NCI-H2107 treated with DMSO at 0.1 percent for 48 hours (cell line): ENCODE data around the gene PXDN.

Source experiments
- DNase-seq: peaks from one replicate; lab custom pipeline; 2025; ENCODE audit not compliant: unreplicated experiment; lab: John Stamatoyannopoulos, UW

Gene PXDN

DNA sequence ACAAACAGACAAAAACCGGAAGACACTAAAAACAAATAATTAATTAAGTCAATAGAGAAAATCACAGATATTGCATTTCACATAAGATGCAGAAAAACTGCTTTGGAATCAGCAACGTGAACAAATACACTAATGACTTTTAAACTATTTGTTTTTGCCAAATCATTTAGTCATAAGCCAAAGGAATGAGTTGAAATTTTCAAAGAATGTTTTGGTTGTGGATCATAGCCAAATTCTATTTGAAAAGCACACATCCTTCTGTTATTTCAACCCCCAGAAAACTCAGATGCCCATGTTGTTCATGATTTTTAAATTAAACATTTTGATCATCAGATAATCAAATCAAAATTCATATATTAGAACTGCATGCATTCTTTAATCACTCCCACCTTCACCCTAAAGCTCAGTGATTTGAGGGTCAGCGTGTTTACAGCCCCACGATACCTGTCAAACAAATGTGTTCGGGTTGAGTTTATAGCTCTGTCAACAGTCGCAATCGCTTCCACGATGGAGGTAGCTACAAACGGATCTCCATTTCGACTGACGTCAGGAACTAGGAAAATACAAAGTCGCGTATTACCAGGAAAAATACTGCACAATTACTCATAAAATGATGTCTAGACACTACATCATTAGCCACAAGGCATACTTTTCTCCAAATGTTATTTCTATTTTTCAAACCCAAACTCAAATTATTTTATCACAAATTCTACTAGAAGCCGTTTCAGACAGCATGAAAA is 90.2 kb downstream of the PXDN start:
- DNase-seq = no peak

DNA sequence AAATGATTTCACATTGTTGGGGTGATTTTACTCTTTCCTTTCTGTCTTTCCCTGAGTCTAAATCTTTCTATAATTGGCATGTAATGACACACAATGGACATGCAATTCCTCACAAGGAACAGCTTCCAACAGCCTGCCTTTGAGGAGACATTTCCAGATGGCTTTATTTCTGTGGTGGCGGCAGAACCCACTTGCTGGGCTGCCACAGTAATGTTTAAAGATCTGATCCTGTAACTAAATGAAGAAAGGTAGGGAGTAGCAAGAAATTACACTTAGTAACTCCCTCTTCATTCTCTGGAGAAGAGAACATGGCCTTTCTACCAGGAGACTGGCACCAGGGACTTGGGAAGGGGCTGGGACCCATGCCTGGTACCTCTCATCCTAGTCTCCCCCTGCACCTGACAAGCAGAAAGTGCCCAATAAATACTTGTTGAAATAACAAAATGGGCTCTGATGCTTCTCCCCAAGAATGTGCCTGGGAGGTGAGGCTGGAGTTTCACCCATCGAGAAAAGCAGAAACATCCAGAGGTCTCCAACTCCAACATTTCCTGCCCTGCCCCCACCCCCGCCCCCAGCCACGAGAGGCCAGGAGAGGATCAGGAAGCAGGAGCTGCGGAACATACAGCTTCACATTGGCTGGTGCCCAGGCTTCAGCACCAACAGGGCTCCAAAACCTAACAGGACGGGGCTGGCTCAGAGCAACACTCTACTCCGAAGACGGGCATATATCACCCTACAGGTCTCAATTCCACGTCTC is 92.1 kb downstream of the PXDN start:
- DNase-seq = no peak

DNA sequence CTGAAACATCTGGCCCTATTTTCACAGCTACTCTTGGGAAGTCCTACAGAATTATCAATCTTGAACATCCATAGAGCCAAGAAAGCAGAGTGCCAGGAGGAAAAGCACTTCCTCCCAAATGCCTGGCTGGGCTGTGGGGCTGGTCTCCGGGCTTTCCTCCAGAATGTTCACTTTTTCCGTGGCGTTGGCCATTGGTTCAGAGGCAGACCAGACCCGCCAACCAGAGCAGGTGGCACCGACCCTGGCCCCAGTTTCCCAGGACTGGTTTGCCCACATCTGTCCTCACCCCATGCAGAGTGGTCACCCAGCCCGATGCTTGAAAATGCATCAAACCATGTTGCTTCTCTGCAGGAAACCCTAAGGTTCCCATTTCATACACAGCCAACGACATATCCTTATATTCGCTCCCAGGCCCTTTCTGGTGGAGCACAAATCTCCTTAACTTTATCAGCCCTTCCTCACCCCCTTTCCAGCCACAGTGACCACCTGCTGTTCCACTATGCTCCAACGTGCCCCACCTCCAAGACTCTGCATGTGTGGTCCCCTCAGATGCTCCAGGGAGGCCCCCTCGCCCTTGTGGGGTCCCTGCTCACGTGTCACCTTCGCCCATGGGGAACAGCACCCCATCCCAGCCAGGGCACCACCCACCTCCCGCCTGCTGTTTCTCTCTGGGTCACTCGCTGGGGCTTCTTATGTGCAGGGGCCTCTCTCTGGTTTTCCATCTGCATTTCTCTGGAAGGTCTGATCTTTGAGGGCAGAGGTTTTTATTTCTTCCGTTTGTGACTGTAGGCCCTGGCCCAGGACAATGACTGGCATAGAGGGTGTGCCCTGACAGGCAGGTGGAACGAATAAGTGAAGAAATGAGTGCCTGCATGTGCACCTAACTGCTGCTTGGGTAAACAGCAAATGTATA is 92.9 kb downstream of the PXDN start:
- no peak for DNase-seq

DNA sequence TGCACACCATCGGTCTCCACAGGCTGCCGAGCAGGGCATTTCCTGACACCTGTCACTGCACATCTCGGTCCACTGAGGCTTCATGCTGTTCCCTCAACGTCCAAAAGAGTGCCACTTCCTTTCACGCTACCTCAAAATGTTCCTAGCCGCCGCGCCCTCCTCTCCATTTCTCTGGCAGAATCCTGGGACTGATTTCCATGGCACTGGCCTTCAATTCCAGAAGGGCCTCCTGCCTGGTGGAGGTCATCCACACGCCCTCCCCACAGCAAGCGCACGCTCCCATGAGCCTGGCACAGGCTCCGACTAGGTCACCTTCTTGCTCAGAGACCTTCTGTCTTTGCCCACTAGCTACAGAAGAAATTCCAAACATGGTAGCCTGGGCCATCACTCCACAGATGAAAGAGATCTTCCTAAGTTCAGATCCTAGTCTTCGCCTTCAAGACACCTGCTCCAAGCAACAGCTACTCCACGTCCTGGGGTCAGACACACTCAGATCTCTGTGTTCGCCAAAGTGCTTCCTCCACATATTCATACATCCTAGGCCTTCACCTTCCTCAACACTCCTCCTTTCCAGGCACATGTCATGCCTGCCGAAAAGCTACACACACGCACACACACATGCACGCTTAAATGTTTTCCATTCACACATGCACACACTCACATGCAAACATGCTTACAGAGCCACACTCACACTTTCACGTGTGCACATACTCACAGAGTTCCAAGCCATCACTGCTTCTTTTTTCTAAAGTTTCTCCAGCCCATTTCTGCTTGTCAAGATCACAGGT is 94.0 kb downstream of the PXDN start:
- no peak for DNase-seq

DNA sequence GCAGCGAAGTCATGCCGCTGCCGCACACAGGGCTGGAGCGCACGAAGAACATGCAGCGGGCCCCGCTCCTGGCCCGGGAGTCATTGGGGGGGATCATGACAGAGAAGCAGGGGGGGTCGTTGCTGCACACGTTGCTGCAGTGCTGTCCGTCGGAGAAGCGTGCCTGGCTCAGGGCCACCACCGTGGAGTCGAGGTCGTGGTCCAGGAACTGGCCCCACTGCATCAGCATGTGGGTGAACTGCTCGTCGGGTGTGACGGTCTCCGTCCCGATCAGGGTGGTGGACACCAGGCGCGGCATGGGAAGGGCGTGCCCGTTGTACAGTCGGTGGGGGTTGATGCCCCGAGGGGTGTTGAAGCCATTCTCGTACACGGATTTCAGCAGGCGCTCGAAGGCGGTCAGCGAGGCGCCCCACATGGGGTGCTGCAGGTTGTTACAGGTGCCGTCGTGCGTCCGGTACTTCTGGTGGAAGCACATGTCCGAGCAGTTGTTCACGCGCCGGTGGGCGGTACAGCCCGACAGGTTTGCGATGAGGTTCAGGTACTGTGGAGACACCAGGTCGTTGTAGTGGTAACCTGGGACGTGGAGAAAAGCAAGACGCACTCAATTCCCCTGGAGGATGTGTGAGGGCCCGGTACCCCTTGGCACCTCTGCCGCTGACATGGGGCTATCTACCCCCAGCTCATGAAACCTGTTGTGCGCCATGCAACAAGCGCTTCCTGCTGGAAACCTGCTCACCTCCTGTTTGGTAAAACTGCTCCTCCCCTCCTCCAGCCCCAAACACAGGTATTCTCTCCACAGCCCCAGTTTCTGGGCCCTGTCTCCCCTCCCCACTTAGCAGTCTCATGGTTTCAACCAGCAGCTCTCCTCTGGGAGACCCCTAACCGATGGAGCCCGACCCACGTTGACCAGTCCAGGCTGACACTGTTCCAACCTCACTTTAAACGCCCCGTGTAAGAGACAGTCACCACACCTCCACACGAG is 94.9 kb downstream of the PXDN start:
- no peak for DNase-seq

DNA sequence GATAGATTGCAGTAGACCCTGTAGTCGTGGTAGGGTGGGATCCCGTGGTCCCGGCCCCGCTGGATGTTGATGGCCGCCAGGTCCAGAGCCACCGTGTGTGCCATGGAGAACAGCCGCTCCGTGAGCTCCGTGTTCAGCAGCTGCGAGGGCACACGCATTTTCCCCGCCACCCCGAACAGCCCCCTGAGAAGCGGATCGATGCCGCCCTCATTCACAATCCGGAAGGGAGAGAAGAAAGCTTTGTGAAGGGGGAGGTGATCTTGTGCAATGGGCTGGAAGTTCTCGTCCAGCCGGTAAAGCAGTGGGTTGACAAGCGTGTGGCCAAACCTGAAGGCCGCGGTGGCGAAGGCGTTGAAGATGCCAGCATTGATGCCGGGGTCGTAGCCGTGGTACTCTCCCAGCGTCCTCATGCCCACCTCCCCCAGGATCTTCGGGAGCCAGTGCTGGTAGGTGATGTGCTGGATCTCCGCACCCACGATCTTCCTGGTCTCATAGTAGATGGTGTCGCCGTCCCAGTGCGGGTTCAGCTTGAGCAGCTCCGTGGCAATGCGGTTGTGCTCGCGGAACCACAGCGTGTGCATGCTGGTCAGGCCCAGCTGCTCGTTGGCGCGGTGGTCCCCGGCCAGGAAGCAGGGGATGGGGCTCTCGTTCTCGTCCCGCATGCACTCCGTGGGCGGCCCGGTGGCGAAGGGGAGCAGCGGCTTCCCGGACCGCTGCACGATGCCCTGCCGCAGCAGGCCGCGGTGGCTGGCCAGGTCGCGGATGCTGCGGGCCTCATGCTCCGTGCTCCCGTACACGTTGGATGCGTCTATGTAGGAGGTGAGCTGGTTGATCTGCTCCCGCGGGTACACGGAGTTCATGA is 95.8 kb downstream of the PXDN start:
- DNase-seq = no peak

DNA sequence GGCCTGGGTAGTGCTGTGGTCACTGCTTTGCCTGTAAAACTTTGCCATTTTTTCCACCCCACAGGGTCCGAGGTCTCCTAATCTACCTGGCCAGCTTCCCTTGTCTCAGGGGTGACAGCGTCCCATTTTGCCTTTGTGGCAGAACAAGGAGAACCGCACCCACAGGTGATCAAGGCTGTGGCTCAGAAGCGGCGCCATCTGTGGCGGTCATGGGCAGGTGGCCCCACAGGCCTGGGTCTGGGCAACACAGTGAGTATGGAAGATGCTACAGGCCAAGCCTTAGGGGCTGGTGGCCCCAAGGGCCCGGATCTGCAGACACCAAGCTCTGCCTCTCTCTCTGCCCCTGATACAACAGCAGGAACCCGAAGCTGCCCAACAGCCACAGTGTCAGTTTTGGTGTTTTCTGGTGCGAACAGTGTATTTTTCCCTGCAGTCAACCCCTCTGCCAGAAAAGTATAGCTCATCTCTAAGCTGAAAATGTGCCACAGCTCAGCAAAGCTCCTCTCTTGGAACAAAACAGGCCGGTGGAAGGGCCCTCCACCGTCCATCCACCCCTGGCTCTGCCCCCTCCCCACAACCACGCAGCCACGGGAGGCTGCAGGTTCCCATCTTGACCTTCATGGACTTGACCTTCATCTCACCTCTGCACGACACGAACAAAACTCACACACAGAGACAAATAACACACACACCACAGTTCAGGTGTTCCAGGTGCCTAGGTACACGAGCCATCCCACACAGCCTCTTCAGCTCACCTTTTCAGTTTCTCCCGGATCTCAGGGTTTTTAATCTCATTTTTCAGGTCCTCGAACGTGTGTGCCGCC is 96.7 kb downstream of the PXDN start:
- no peak for DNase-seq

DNA sequence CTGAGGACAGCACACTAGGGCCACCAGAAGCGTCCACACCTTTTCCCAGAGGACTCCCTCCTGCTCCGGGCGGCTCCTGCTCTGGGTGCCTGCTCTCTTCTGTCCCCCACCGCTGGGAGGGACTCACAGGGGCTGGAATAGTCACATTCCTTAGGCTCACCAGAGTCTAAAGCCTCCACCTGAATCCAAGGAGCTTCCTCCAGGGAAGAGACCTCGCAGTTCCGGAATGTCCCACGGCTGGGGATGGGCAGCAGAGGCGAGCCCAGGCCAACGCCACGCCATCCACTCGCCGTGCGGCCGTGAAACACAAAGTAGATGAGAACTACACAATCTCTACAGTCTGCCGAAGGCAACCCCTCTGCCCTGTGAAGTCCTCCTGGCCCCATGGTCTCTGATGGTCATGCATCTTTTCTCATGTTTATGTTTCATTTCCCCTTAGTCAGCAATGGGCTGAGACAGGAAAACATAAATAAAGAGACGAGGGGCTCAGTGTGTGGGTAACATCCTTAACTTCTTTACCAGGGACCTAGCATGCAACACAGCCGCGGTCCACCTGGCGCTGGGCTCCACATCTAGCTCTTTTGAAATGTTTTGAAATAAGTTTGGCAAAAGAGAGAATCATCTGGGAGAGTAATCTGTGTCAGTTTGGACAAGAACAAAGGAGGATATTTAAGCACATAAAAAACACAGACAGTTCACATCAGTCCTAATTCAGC is 98.4 kb downstream of the PXDN start:
- DNase-seq = no peak

DNA sequence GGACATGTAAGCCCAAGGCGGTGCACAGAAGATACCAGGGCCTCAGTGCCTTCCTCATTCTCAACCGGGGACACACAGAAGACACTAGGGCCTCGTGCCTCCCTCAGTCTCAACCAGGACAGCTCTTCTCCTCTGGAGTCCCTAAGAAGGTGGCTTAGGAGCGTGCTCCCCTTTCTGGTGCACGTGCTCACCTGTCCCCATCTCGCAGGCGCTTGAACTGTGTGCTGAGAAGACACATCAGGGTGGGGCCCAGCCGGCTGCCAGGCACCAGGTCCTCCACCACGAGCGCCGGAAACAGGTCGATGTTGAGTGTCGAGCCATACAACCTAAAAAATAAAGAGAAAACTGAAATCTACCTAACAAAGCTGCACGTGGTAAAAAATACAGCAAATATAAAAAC is 99.9 kb downstream of the PXDN start:
- no peak for DNase-seq

DNA sequence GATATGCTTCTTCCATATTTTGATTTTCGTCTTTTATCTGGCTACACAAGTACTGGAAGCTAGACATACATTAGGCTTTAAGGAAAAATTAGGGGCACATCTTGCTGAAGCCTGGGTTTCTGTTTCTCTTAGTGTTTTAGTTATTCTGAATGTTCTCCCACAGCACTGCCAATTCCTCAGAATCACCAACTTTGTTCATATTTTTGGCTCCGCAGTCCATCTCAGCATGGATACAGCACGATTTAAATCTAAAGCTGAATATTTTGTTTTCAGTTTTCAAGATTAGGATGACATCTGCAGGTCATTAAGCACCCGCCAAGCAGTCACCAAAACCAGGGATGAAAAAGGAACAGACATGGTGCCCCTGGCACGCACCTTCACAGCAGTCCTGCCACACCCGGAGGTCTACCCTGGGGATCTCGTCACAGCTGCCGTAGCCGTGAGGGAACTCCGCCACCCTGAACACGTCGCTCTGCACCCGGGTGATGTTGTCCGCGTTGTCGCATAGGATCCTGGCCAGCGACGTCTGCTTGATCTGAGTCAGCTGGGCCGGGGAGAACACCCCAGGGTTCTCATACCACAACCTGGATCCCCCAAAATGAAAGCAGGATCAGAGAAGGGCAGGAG is 101.2 kb downstream of the PXDN start:
- DNase-seq = no peak

DNA sequence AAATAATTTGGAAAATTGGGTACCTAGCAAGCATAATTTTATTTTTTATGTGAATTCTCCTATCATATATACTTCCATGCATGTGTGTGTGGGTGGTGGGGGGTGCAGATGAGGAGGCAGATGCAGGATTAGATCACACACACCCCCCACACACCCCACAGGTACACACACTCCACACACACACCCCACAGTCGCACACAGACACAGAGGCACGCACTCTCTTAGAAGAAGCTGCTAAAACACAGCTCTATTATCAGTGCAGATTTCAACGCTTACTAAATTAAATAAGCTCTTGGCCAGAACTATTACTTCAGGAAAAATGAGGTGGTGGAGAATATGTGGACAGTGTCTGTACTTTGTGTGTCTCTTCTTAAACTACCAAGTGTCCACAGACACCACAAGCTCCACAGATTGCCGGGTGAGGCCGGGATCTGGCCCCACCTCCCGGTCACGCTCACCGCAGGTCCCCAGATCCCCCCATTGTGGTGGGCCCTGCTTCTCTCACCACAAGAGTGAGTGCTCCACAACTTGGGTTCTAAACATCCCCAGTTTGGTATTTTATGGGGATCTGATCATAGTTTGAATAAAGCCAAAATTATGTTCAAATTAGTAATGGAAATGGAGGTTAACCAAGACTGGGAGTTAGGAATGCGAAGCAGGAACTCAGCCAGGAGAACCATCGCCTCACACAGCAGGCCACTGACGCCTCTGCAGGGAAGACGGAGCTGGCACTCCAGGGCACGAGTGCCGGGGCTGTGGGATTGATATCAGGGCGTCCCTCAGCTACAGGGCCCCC is 102.1 kb downstream of the PXDN start:
- no peak for DNase-seq

DNA sequence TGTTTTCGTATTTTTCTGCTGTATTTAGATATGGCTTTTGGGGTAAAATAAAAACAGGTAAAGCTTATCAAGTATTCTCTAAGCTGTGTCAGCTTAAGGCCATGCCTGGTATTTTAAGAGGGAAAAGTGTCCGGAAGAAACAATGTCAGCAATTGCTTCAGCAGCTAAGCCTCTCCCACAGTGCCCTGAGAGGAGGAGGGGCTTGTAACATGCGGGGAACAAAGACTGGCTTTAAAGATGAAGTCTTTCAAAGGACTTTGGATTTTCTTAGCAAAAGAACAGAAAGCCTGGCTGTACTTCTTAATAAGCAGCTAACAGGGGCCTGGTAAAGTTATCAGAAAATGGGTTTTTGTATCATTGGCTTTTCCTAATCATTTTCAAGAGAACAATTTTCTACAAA is 102.8 kb downstream of the PXDN start:
- DNase-seq = no peak

DNA sequence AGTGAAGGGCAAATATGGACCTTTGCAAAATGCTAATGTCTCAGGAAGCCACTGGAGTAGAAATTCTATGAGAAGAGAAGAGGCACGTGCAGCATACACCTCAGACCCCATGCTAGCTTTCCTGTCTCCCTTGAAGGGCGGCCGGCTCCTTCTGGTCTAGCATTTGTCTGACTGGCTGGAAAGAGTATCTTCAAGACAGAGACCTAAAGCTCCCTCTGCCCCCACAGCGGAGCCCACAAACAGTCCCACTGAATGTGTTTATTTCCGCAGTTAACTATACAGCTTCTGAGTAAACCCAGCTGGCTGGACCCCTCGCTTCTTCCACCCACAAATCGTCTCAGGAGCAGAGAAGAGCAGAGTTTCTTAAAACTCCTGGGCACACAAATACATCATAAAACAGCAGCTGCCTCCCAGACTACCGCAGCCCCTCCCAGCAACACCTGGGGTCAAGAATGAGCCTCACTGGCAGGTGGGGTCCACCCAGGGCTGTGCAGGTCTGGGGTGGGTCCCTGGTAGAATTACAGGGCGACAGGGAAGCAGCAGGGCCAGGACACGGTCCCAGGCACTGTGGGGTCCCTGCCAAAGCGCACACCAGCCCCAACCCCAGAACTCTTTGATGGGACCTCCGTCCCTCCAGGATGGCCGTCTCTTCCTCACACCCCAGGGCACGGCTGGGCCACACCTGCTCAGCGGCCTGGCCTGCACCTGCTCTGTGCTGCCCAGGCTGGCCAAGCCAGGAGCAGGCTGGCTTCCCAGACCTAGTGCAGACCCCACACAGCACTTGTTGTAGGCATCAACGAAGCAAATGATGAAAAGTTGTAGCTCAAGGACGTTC is 103.8 kb downstream of the PXDN start:
- DNase-seq = no peak

DNA sequence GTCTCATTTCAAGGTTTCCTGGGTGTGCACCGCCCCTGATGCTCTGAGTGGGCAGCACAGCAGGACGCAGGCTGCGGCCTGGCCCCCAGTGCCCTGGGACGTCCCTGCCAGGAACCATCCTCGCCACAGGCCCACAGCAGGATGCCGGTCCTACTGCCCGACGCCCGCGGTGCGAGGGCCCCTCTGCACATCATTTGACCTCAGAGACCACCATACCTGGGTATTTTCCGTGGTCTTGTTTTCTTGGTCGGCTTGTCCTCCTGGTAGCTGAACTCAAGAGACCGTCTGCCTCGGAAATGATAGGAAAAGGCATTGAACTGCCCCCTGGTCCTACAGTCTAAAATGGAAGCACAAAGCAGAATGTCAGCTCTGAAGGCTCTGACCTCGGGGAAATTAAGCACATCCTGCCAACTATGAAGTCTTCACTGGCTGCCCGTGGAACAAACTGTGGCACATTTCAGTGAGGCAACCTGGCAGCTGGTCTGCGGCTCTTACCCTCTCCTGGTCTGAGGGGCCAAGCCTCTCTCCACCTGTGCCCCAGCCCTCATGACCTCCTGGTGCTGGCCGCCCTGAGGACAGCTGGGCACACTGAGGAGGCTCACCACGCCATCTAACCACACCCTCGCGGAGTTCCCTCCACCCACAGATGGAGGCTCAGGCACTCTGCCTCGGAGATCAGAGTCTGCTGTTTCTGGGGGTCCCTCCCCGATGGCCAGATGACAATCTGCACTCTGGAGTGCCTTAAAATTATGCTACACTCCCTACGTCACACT is 105.0 kb downstream of the PXDN start:
- no peak for DNase-seq
